ENCODE results near the gene PC.

- TF ChIP-seq CTCF (IDR thresholded peaks at IDR 0.05) = no peak
- TF ChIP-seq POLR2A (IDR thresholded peaks at IDR 0.05) = no peak
- no peak for TF ChIP-seq EP300 (IDR thresholded peaks at IDR 0.05)
These were observed 53.6 kb downstream of the PC start for GRCh38 chr11:66904561-66904960.

All from ovary (tissue), 3 donors.